HepG2 (cell line): ENCODE results near the gene DPYD. TPM values are rescaled to one million over a fixed set of nuclear protein-coding genes. Genes with fewer than 3 reads are reported as not detected.

ENCODE experiments used
- ATAC-seq: fragments of 200-7000 bp; cut with Tn5 transposase; 3 replicates; pipeline ENCODE4 v1.9.1; 2020; ENCODE audit warnings: mild to moderate bottlenecking, moderate library complexity
- BruUV-seq: library from RNA; stranded (reverse); fragments of 400-500 nt; replicated peaks from 2 replicates; lab custom pipeline; 2021; lab: Mats Ljungman, UMichigan
- CTCF ChIA-PET: fragments of 300-600 bp; formaldehyde crosslinking; extraction: SDS; loops from one replicate; lab custom pipeline; 2021; ENCODE audit warnings: low total read pairs, inconsistent platforms, low intra/inter-chr PET ratio; lab: Yijun Ruan, JAX
- POLR2A ChIA-PET: fragments of 350-600 bp; sonication (Branson Sonifier 250); formaldehyde crosslinking; loops from one replicate; lab custom pipeline; 2020; ENCODE audit warnings: antibody characterized with exemption, inconsistent platforms; lab: Yijun Ruan, JAX
- DNase-seq: peaks from one replicate; pipeline ENCODE4 v3.0.0-alpha.2; 2015; ENCODE audit warnings: low spot score
- FAIRE-seq: peaks from 3 replicates; lab custom pipeline; 2011; peaks lifted over from hg19 to GRCh38; lab: Jason Lieb, UNC
- H2AFZ ChIP-seq: one replicate; pipeline ENCODE4 v1.6.1; 2011; ENCODE audit warnings: low read length, inconsistent platforms
- H3K27ac ChIP-seq: fragments of 300-600 bp; 3 replicates; pipeline ENCODE4 v1.8.0; 2011; ENCODE audit warnings: mixed run types, mild to moderate bottlenecking, mixed read lengths, low read length, inconsistent platforms; ENCODE audit not compliant: insufficient read depth; ENCODE audit errors: extremely low read length
- H3K27me3 ChIP-seq, 2 experiments: fragments of 200-600 bp in 1 of 2; 2 replicates in 1 of 2; 3 replicates in 1 of 2; pipeline versions ENCODE4 v1.6.0 to v1.8.0; 2011; ENCODE audit warnings: low read length in 2 of 2, mild to moderate bottlenecking in 2 of 2, moderate library complexity in 2 of 2, inconsistent platforms in 1 of 2; ENCODE audit not compliant: insufficient read depth in 2 of 2, control insufficient read depth in 1 of 2
- H3K36me3 ChIP-seq, 2 experiments: fragments of 200-600 bp in 1 of 2; replicated peaks in 1 of 2; 2 replicates in 1 of 2; 3 replicates in 1 of 2; pipeline versions ENCODE4 v1.5.1 to v1.8.0; 2011; ENCODE audit warnings: low read length in 2 of 2, inconsistent platforms in 1 of 2; ENCODE audit not compliant: insufficient read depth in 2 of 2, control insufficient read depth in 1 of 2
- H3K4me1 ChIP-seq: 2 replicates; pipeline ENCODE4 v1.5.1; 2012; ENCODE audit warnings: low read length, inconsistent platforms; ENCODE audit not compliant: insufficient read depth
- H3K4me2 ChIP-seq: 2 replicates; pipeline ENCODE4 v1.6.0; 2011; ENCODE audit warnings: low read depth, low read length, inconsistent platforms
- H3K4me3 ChIP-seq, 3 experiments: fragments of 200-600 bp in 1 of 3; sonication (generic), shearing (Covaris generic) in 1 of 3; replicated peaks in 1 of 3; 2 replicates each; pipeline ENCODE4 v1.5.1; 2011 to 2016; ENCODE audit warnings: low read length in 3 of 3, inconsistent platforms in 2 of 3, low read depth in 2 of 3, mild to moderate bottlenecking in 2 of 3, control low read depth in 1 of 3, mixed read lengths in 1 of 3; ENCODE audit not compliant: insufficient read depth in 1 of 3
- H3K79me2 ChIP-seq: one replicate; pipeline ENCODE4 v1.6.1; 2011; ENCODE audit warnings: low read length, inconsistent platforms; ENCODE audit not compliant: insufficient read depth
- H3K9ac ChIP-seq: 2 replicates; pipeline ENCODE4 v1.6.0; 2011; ENCODE audit warnings: mild to moderate bottlenecking, low read depth, low read length, inconsistent platforms; ENCODE audit not compliant: insufficient read depth
- H3K9me3 ChIP-seq: 2 replicates; pipeline ENCODE4 v1.5.1; 2012; ENCODE audit warnings: mild to moderate bottlenecking, low read length
- H4K20me1 ChIP-seq: 2 replicates; pipeline ENCODE4 v1.6.0; 2011; ENCODE audit warnings: inconsistent platforms, mild to moderate bottlenecking, low read length, moderate library complexity; ENCODE audit not compliant: insufficient read depth
- EP300 ChIP-seq, 3 experiments: sonication (generic) in 1 of 3; formaldehyde crosslinking in 1 of 3; IDR thresholded peaks; 2 replicates each; pipeline versions ENCODE4 v1.5.1 to v1.6.1; 2011 to 2020; ENCODE audit warnings: low read depth in 2 of 3, low read length in 2 of 3, borderline replicate concordance in 1 of 3, improper control_type of control experiment in 1 of 3, mild to moderate bottlenecking in 1 of 3, missing genetic modification reagents in 1 of 3, moderate library complexity in 1 of 3
- FOXK1 ChIP-seq: sonication (generic); formaldehyde crosslinking; IDR thresholded peaks from 2 replicates; pipeline ENCODE4 v1.4.0; 2020; ENCODE audit warnings: low read depth, missing genetic modification reagents, borderline replicate concordance
- FOXO4 ChIP-seq: sonication (generic); formaldehyde crosslinking; conservative IDR thresholded peaks from 2 replicates; pipeline ENCODE4 v1.8.1; 2023; ENCODE audit warnings: missing genetic modification reagents
- NFATC3 ChIP-seq: sonication (generic); formaldehyde crosslinking; IDR thresholded peaks from 2 replicates; pipeline ENCODE4 v1.5.1; 2020; ENCODE audit warnings: mild to moderate bottlenecking, missing genetic modification reagents
- NR2F1 ChIP-seq, 2 experiments: fragments of 450-650 bp in 1 of 2; formaldehyde crosslinking in 1 of 2; IDR thresholded peaks; 2 replicates each; pipeline versions ENCODE4 v1.5.0 to v1.6.1; 2016 to 2020; ENCODE audit warnings: mild to moderate bottlenecking in 1 of 2, missing compliant biosample characterization in 1 of 2, missing genetic modification reagents in 1 of 2, moderate library complexity in 1 of 2
- REST ChIP-seq, 2 experiments: IDR thresholded peaks; 2 replicates each; pipeline ENCODE4 v1.6.1; 2011 to 2012; ENCODE audit warnings: low read length in 2 of 2, borderline replicate concordance in 1 of 2, low read depth in 1 of 2, mild to moderate bottlenecking in 1 of 2, moderate library complexity in 1 of 2
- TARDBP ChIP-seq: sonication (generic); formaldehyde crosslinking; IDR thresholded peaks from 2 replicates; pipeline ENCODE4 v1.8.0; 2022; ENCODE audit warnings: mild to moderate bottlenecking, missing genetic modification reagents
- TFAP4 ChIP-seq: sonication (generic); IDR thresholded peaks from 2 replicates; pipeline ENCODE4 v1.6.1; 2016; ENCODE audit warnings: low read depth, borderline replicate concordance
- ZKSCAN8 ChIP-seq: IDR thresholded peaks from 2 replicates; pipeline ENCODE4 v1.6.1; 2016; ENCODE audit warnings: borderline replicate concordance, missing genetic modification reagents, missing compliant biosample characterization
- ZNF264 ChIP-seq: sonication (generic); formaldehyde crosslinking; IDR thresholded peaks from 2 replicates; pipeline ENCODE4 v1.4.0; 2020; ENCODE audit warnings: missing genetic modification reagents
- ZNF644 ChIP-seq: IDR thresholded peaks from 2 replicates; pipeline ENCODE4 v1.6.1; 2016; ENCODE audit warnings: low read depth
- in situ Hi-C: cut with HindIII; loops from 2 replicates; pipeline ENCODE4 v1.10.0; 2017; ENCODE audit warnings: low pct_unique_long_range_greater_than_20kb; ENCODE audit not compliant: extremely low pct_ligation_motif_present
- intact Hi-C: fragments of 100-400 bp; cut with micrococcal nuclease; formaldehyde crosslinking; loops from one replicate; pipeline ENCODE4 v1.10.0; 2022; ENCODE audit not compliant: unreplicated experiment
- polyA plus RNA-seq, 8 experiments: library from polyadenylated mRNA; depleted of rRNA in 3 of 8; stranded (reverse) in 7 of 8; unstranded in 1 of 8; fragments of >200 nt; fragmentation: Illumina TruSeq in 4 of 8; extraction: Trizol in 4 of 8; gene quantifications; 2 replicates each; pipeline versions ENCODE4 v1.2.1 to v1.2.3, GENCODE V29; 2011 to 2016; ENCODE audit warnings: low read depth in 4 of 8, missing spikeins in 1 of 8, mixed read lengths in 1 of 8; ENCODE audit not compliant: insufficient read depth in 1 of 8
- total RNA-seq, 5 experiments: library from RNA; depleted of rRNA; stranded (reverse); fragments of >200 nt; fragmentation: Illumina TruSeq; extraction: Trizol; gene quantifications; 2 replicates each; pipeline ENCODE4 v1.2.3, GENCODE V29; 2016; ENCODE audit warnings: low read depth in 1 of 5
- TF ChIP-seq, protein P1 (sequence below): sonication (generic); formaldehyde crosslinking; IDR thresholded peaks from 2 replicates; pipeline ENCODE4 v1.4.0; 2020; ENCODE audit warnings: missing genetic modification reagents, mild to moderate bottlenecking, borderline replicate concordance
- TF ChIP-seq, protein P2 (sequence below): IDR thresholded peaks from 2 replicates; pipeline ENCODE4 v1.6.1; 2018; ENCODE audit warnings: missing genetic modification reagents, mild to moderate bottlenecking, missing compliant biosample characterization

DPYD gene
- total and polyA plus RNA-seq, 2 of the 13 experiments (the other 11 are each of a cell fraction or from before 2014, with no cell fraction given): 1.3 to 3.4 TPM

- no peak for FAIRE-seq
- H3K79me2 ChIP-seq: no peaks in the 10 kb centered on the region
- H3K4me3 ChIP-seq: no peak overlapping the region
- intact Hi-C loops (no loop called here), in situ Hi-C loops (no loop called here)
- no peak for ATAC-seq
- H4K20me1 ChIP-seq: no peaks in the 10 kb centered on the region
- H3K36me3 ChIP-seq: no peaks in the 10 kb centered on the region
- no peaks in the 10 kb centered on the region for H3K4me1 ChIP-seq
- H2AFZ ChIP-seq: no peak overlapping the region
- BruUV-seq: no TSS peak
- H3K9ac ChIP-seq: no peak overlapping the region
- no peak overlapping the region for H3K4me2 ChIP-seq
- H3K9me3 ChIP-seq: peaks cover 22% of the 10 kb centered on the region
- POLR2A ChIA-PET: no interaction called here
- CTCF ChIA-PET: no interaction called here
- H3K27me3 ChIP-seq: no peaks in the 10 kb centered on the region
- no peak overlapping the region for H3K27ac ChIP-seq
- no peak for DNase-seq
- no peak for TF ChIP-seq NR2F1 (CRISPR knock-in tag; IDR thresholded peaks at IDR 0.05)
- TF ChIP-seq ZNF644 (CRISPR knock-in tag): no peak
- TF ChIP-seq REST (IDR thresholded peaks at IDR 0.05; ENCODE audit: borderline replicate concordance in 1 of 2, low read depth in 1 of 2, low read length in 2 of 2): no peak
- TF ChIP-seq FOXO4: no peak
- TF ChIP-seq, protein P1, sequence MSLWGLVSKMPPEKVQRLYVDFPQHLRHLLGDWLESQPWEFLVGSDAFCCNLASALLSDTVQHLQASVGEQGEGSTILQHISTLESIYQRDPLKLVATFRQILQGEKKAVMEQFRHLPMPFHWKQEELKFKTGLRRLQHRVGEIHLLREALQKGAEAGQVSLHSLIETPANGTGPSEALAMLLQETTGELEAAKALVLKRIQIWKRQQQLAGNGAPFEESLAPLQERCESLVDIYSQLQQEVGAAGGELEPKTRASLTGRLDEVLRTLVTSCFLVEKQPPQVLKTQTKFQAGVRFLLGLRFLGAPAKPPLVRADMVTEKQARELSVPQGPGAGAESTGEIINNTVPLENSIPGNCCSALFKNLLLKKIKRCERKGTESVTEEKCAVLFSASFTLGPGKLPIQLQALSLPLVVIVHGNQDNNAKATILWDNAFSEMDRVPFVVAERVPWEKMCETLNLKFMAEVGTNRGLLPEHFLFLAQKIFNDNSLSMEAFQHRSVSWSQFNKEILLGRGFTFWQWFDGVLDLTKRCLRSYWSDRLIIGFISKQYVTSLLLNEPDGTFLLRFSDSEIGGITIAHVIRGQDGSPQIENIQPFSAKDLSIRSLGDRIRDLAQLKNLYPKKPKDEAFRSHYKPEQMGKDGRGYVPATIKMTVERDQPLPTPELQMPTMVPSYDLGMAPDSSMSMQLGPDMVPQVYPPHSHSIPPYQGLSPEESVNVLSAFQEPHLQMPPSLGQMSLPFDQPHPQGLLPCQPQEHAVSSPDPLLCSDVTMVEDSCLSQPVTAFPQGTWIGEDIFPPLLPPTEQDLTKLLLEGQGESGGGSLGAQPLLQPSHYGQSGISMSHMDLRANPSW: no peak
- no peak for TF ChIP-seq ZKSCAN8 (CRISPR knock-in tag)
- no peak for TF ChIP-seq TARDBP (CRISPR knock-in tag)
- TF ChIP-seq EP300 (IDR thresholded peaks at IDR 0.05; ENCODE audit: low read depth in 2 of 2, low read length in 2 of 2): no peak
- no peak for TF ChIP-seq EP300 (CRISPR knock-in tag; IDR thresholded peaks at IDR 0.05; ENCODE audit: borderline replicate concordance)
- TF ChIP-seq NFATC3 (CRISPR knock-in tag): no peak
- TF ChIP-seq, protein P2, sequence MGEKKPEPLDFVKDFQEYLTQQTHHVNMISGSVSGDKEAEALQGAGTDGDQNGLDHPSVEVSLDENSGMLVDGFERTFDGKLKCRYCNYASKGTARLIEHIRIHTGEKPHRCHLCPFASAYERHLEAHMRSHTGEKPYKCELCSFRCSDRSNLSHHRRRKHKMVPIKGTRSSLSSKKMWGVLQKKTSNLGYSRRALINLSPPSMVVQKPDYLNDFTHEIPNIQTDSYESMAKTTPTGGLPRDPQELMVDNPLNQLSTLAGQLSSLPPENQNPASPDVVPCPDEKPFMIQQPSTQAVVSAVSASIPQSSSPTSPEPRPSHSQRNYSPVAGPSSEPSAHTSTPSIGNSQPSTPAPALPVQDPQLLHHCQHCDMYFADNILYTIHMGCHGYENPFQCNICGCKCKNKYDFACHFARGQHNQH (CRISPR knock-in tag): no peak
- no peak for TF ChIP-seq TFAP4
- no peak for TF ChIP-seq ZNF264 (CRISPR knock-in tag)
- no peak for TF ChIP-seq FOXK1 (CRISPR knock-in tag)
Measured at GRCh38 chr1:97159342-97159741, 761.5 kb downstream of the DPYD start.
